ENCODE measurements around the gene SKAP1.
"Not testable (repeated sequence)": the region's sequence is repeated elsewhere in the genome, so short reads cannot be mapped to it uniquely, and the experiment has no call there.

Gene SKAP1

DNA sequence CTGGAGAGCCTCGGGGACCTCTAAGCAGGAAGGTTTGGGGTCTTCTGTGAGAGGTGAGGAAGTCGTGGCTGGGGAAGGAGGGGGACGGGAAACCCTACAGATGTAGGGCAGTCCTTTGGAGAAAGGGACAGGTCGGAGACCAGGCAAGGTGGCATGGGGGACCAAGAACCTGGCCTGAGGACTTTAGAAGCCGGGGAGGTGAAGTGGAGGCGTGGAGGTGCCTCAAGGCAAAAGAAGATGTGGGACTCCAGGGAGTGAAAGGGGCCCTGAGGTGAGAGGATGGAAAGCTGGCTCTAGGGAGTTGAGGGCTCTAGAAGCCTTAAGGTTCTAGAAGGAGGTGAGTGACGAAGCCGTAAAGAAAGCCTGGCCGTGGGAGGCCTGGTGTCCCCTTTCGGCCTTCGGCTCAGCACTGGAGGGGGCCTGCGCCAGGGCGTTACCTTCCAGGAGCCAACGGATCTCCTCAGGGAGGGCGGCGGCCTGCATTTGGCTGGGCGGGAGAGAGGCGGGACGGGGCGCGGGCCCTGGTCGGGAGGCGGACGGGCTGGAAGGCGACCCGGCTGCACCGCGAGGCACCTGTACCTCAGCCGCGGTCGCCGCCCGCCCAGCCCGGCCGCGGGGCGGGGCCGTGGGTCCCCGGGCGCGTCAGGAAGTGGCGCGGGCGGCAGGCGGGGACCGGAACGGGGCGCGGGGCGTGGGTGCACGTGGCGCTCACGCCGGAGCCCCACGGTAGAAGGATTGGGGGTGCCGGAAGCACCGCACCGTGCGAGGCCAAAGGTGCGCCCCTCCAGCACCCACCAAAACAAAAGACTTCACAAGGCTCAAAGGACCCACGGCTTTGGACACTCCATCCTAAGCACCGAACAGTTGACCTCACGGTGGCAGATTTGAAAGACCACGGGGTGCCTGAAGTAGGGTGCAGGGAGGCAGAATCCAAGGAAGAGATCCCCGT is at the start of gene SKAP1:
Gene SKAP1 (minus strand): TSS at position 577 of the 949 bp plus-strand sequence.
- DNase-seq, result no peak

DNA sequence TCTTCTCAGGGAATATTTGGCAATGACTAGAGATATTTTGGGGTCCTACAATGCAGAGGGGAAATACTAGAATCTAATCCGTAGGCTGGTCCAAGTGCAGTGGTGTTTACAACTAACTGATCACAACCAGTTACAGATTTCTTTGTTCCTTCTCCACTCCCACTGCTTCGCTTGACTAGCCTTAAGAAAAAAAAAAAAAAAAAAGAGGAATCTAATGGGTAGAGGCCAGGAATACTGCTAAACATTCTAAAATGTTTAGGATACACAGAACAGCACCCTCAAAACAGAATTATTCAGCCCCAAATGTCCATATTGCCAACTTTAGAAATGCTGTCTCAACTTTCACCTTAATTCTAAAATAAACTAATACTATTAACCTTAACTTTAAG is 49.0 kb upstream of the SKAP1 start:
- DNase-seq, result no peak

DNA sequence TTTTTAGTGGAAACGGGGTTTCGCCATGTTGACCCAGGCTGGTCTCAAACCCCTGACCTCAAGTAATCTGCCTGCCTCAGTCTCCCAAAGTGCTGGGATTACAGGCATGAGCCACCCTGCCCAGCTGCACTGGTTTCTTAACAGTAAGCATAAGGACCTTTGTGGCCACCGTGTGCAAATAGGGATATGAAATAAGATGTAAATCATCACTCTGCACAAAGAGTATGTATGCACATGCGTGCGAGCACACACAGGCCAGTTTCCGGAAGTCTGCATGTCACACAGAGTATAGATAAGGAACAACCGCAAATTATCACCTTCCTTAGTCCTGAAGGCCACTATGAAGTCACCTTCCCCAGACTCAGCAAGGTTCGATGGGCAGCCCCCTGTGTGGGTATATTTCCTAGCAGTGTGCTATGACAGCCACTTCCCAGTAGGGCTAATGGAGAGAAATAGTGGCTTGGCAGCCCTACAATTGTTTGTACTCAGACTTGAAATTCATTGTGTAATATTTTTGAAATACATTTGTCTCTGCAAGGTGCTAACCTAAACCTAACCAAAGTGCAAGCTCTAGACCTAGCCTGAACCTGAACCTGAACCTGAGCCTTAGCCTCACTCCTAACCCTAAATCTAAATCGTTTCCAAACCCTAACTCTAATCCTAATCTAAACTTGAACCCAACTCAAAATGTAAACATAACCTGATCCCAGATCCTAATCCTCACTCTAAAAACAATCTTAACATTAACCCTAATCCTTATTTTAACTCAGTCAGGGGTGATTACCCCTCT is 48.4 kb upstream of the SKAP1 start:
- DNase-seq, result no peak

DNA sequence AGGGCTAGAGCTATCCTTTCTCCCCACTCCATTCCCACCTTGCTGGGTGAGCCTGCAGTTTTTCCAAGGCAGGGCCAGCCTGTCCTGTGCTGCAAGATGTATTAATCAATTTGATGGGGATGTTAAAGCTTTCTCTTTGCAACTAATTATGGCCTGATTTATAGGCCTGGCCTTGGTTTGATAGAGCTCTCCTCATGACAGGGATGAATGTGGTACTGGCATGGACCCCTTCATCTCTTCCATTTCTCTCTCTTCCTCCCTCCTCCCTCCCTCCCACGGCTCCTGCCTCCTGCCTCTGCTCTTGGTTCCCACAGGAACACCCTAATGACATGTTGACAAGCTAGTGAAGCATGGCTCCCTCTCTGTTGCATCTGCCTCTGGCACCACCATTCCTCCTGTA is 47.2 kb upstream of the SKAP1 start:
- no peak for DNase-seq

DNA sequence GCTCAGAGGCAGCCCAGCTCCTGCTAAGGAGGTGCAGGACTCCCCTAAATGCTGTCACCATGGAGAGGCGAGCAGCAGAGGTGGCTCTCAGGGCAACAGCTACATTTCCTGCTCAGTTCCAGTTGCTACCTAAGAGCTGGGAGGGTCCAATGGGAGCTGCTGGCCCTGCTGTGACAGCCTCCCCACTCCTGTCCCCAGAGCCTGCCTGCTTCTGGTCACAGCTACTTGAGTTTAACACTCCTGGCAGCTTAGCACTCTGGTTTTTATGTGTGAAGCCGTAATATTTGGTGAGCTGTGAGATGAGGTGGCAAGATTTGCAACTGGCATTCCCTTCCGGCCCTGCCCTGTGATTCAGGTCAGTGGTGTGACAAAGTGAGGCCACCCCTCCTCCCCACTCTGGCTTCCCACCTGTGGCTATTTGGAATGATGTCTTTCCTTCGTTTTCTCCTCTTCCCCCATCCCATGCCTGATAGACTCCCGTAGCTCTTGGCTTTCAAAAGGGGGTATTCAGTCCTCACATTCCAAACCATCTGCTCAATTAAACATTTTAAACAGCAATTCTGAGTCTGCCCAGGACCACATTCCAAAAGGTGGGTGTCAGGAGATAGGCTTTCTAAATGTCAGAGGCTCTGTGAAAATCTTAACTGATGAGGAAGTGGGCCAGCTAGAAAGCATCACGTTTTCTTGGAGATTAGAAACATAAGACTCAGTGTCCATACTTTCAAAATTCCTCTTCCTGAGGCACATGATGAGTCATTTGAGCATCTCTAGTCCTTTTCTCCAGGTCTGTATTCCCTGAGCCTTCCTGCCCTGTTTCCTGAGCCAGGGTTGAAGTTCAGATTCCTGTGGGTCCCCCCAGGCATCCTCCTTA is 42.6 kb upstream of the SKAP1 start:
- no peak for DNase-seq

DNA sequence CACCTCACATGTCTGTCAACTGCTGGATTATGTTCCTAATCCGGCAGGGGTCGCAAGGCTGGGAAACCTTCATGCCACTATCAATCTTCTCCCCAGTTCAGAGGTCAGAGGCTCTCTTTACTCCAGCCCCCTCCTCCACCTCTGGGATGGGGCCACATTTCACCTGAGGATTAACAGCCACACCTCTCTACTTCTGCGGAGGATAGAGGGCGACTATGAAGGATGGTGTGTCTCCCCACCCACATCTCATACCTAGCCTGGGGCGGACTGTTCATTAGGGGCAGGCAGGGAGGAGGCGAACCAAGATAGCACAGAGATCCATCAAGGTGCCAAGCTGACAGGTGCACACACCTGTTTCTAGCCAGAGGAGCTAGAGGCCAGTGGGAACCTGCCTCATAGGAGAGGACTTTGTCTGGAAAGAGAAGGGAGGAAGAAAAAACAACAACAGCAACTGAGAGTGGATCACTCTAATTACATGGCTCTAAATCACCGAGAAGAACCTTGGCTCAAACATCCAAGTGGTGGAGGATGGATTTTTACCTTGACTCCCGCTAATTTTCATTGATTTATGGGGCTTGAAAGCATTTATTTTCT is 41.9 kb upstream of the SKAP1 start:
- DNase-seq, result no peak

DNA sequence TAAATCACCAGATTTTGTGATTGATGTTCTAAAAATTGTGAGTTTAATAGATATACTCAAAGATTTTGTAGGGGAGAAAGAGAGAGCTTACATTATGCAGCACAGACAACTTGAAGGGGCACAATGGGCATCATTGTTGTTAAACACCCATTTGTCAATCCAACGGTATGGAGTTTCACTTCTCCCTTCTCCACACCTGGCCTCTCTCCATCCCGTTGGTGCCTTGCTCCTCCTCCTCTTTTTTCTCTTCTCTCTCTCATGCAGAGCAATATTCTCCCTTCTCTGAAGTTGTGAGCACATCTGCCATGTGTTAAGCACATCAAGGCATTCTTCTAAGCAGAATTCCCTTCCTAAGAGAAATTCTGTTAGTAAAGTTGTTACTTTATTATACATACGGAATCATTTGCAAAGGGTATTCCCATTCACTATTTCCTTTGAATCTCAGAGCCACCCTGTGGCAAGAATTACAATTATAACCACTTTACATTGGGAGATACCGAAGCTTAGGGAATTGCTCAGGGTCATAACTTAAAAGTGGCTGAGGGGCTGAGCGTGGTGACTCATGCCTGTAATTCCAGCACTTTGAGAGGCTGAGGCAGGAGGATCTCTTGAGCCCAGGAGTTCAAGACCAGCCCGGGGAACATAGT is 40.5 kb upstream of the SKAP1 start:
- no peak for DNase-seq

DNA sequence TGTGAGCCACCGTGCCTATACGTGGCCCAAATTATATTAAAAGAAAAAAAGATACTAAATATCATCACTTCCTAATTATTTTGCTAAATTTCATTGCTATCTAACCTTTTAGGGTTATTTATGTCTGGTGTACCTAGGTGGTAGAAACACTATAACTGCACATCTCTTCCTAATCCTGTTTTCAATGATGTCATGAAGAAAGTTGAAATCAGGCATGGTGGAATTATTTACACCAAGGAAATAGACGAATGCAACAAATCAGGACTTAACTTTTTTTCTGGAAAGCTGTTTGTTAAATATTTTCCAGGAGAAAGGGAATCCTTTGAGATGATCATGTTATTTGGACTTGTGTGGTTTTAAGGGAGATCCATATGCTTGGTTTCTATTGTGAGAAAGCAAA is 39.2 kb upstream of the SKAP1 start:
- no peak for DNase-seq

DNA sequence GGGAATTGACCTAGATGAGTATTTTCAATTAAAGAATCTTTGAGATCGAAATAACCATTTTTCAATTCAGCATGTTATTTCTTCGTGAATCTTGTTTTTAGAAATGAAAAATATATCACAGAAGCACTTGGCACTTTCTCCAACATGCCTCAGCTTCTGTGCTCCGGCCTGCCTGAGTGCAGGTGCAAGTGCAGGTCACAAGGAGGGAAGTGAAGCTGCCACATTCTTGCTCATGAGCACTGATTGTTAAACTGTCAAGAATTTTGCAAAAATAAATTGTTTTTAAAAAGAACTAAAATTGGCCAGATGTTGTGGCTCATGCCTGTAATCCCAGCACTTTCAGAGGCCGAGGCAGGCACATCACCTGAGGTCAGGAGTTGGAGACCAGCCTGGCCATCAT is 38.3 kb upstream of the SKAP1 start:
- no peak for DNase-seq

DNA sequence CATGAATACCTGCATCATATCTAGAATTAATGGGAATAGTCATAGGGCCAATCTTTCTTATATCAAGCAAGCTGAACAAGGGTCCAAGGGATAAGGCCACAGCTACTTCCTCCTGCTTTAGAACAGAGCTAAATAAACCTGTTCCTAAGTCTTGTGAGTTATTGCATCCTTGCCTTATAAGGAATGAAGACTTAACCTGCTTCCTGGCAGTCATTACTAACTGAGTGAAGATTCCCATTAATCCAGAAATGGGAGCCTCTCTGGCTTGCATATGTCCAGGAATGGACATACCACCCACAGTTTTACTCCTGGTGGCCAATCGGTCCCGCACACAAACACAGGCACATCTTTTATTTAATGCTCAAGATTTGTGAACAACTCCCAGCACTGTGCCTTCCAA is 35.9 kb upstream of the SKAP1 start:
- DNase-seq, result no peak

DNA sequence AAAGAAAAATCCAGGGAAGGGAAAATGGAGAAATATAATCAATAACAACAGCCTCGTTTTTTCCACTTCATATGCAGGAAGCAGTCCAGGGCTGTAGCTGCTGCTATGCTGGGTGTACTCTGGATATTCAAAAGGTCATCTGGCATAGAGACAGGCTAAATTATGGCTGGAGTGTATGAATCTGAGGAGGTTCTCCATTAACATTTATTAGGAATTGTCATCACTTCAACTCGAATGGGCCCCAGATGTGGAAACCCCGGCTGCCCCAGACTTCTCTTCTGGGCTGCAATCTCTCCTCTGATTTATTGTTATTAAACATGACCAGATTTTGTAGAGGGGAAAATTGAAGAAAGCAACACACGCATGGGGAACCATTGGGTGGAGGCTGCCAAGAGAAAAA is 33.5 kb upstream of the SKAP1 start:
- DNase-seq, result no peak

DNA sequence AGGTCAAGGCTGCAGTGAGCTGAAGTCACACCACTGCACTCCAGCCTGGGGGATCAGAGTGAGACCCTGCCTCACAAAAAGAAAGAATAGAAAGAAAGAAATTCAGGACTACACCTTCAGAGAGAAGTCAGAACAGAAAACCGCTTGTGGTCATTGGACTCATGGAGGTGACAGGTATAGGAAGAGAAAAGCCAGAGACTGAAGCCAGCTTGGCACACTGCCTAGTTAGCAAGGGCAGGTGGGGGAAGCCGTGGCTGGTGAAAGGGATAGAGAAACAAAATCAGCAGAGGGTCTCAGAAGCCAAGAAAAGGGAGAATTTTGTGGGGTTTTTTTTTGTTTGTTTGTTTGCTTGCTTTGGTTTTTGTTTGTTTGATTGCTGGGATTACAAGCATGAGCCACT is 32.9 kb upstream of the SKAP1 start:
- DNase-seq, result no peak

DNA sequence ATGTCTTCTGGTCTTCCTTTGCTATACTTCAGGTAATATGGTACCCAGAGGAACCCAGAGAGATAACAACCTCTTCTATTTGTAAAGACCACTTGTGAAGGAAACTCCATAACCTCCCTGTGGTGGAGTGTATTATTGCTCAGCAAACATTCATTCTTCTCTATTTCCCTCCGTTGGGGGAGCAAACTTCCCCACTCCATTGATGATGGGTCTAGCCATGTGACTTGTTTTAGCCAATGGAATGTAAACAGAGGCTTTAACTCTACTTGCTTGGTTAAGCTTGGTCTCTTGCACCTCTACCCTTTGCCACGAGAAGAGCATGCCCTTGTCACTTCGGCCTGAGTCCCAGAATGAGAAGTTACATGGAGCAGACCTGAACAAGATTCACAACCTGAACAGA is 30.0 kb upstream of the SKAP1 start:
- no peak for DNase-seq

DNA sequence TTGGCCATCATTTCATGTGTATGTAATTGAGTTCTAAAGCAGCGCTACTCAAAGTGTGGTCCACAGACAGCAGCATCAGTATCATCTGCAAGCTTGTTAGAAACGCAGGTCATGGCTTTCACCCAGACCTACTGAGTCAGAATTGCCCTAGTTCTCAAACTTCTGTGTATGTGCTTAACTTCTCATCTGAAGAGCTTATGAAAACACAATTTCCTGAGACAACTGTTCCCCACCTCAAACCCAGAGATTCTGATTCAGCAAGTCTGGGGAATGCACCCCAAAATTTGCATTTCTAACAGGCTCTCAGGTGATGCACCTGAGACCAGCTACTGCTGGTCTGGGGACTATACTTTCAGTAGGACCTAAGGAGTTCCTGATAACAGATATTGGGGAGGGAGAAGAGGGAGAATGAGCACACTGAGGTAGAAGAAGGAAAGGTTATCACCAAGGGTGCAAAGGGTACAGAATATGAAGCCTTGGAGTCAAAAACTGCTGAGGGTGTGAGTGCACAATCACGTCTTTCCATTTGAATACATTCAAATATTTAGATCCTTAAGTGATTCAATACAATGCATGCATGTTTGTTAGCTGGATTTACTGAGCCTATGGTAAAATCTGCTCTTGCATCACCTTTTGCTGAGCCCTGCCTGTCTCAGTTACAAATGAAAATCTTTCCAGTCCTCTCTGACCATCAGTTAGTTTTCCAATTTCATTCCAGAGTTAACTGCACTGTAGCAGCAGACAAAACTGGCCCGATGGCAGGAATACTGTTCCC is 29.2 kb upstream of the SKAP1 start:
- no peak for DNase-seq

DNA sequence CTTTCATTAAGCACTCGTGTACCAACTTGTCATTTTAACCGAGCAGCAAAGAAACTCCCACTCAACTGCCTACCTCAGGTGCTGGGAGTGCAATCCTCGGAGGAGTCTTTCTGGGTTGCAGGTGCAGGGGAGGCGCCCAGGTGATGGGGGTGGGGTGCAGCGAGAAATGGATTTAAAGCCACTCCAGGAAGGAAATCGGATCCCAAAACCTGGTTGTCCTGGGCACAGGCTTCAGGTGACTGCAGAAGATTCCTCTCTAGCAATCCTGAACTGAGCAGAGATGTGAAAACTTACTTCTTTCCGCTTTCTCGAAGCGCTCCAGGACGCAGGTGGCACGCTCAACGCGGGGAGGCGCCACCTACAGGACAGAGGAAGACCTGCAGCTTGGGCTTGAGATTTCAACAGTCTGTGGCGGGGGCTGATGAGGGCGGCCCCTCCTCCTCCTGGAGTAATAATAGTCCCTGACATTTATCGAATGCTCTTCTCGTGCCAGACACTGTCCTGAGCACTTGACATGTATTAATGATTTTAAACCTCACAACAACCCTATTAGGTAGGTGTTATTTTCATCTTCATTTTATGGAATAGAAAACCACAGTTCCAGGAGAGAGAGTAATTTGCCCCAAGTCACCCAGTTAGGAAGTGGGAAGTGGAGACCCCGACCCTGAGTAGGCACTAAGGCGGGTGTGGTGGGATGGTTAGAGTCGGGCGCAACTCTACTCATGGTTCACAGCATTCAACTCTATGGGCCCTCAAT is 27.2 kb upstream of the SKAP1 start:
- peak; percentile 61 for DNase-seq

DNA sequence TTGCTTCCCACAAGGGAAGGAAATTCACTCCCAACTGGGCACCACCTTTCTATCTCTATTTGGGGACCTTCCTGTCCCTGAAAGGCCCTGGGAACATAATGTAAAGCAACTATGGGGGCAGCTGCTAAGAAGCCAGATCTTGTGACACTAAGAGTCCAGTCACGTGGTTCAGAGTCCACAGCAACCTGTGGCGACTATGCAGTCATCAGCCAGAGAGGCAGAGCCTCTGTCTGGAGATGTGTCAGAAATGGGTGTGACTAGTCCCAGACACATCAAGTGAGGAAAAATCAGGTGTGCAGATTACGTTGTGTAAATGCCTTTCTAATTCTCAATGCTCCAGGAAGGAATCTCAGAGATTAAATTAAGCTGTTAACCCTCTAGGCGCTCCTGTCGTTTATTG is 26.6 kb upstream of the SKAP1 start:
- no peak for DNase-seq

DNA sequence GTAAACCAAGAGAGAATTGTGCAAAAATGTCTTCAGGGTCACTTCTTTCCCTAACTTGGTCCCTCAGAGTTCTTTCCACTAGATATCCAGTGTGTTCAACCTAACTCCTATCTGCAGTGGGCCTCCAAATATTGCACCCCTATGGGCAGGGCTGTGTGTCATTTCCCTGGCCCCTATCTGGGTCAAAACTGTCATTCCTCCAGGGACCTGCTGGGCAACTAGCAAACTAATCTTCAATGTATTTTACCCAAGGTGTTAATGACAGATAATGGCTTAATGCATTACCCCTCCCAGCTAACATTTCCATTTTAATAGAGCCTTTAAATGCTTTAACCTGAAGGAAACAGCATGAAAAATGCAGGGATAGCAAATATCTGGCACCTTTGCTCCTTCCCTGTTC is 25.8 kb upstream of the SKAP1 start:
- DNase-seq, result no peak

DNA sequence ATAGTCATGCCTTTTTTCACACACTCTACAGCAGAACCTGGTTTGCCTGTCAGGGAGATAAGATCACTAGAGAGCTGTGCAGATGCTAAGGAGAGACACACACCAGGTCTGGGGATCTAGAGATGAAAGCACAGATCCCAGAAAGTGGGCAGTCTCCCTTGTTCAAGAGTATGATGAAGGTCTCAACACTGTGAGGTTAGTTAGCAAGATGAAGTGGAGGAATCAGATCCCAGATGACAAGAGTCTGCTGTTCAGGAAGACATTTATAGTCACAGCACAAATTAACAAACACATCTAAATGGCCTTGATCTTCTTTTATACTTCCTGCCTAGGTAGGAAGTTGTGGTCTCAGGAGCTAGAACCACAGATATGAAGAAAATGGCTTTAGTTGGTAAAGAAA is 23.4 kb upstream of the SKAP1 start:
- DNase-seq, result no peak

DNA sequence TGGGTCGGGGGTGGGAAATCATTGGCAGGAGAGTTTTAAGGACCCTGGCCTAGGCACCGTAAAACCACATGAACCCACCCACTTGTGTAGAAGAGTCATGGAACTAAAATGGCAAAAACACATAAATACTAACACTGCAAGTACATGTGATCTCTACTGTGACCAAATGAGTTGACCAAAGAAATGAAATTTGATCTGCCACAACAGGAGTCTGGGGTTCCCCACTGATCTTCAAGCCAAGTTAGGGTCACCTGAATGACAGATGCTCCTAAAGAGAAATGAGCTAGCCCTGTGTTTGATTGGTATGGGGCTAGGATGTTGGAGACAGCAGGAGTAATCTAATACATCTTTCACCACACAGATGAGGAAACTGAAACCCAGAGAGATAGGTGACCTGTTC is 21.5 kb upstream of the SKAP1 start:
- DNase-seq, result no peak

DNA sequence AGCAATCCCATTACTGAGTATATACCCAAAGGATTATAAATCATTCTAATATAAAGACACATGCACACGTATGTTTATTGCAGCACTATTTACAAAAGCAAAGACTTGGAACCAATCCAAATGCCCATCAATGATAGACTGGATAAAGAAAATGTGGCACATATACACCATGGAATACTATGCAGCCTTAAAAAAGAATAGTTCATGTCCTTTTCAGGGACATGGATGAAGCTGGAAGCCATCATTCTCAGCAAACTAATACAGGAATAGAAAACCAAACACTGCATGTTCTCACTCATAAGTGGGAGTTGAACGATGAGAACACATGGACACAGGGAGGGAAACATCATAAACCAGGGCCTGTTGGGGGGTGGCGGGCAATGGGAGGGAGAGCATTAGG is 19.3 kb upstream of the SKAP1 start:
- DNase-seq, result not testable (repeated sequence)

DNA sequence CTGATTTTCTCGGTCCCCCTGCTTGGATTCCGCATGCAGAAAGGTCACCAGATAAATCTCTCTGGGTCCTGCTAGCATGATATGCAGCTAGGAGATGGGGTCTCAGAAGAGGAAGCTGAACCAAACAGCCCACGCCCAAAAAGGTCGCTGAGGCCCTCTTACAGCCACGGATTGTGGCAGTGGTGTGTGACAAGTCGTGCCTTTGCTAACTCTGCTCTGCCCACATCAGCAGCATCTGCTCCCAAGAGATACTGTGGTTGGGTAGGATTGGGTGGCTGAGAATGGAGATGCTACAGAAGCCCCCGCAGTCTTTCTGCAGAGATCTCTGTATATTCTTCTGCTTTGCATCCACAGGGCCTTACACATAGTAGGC is 15.2 kb upstream of the SKAP1 start:
- no peak for DNase-seq
